DND-41 (cell line): Measurements from ENCODE around the gene GRAMD1A.

Source experiments
- EZH2 ChIP-seq: IDR thresholded peaks from 3 replicates; pipeline ENCODE4 v1.6.1; 2012; ENCODE audit warnings: borderline replicate concordance, low read depth, mild to moderate bottlenecking, moderate library complexity, low read length, inconsistent platforms; ENCODE audit not compliant: severe bottlenecking
- TF ChIP-seq, protein P1 (sequence below): IDR thresholded peaks from 2 replicates; pipeline ENCODE4 v1.5.1; 2012; ENCODE audit warnings: borderline replicate concordance, low read length, moderate library complexity, mild to moderate bottlenecking; ENCODE audit not compliant: poor library complexity, severe bottlenecking; ENCODE audit errors: extremely low read depth

DNA sequence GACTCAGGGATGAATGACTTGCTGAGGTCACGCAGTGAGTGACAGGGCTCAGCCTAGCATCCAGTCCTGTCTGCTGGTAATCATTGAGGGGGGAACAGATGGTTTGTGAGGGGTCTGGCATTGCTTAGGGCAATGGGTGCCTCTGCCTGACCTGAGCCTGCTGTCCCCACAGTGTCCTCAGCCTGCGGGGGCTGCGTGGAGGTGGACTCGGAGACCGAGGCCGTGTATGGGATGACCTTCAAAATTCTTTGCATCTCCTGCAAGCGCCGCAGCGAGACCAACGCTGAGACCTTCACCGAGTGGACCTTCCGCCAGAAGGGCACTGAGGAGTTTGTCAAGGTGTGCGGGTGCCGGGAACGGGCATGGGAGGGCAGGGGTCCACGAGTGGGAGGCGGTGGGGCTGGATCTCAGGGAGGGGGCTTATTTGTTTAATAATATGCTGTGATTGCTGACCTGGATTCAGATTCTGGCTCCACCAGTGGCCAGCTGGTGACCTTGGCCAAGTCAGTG is 32.3 kb downstream of the GRAMD1A start:
- TF ChIP-seq, protein P1, sequence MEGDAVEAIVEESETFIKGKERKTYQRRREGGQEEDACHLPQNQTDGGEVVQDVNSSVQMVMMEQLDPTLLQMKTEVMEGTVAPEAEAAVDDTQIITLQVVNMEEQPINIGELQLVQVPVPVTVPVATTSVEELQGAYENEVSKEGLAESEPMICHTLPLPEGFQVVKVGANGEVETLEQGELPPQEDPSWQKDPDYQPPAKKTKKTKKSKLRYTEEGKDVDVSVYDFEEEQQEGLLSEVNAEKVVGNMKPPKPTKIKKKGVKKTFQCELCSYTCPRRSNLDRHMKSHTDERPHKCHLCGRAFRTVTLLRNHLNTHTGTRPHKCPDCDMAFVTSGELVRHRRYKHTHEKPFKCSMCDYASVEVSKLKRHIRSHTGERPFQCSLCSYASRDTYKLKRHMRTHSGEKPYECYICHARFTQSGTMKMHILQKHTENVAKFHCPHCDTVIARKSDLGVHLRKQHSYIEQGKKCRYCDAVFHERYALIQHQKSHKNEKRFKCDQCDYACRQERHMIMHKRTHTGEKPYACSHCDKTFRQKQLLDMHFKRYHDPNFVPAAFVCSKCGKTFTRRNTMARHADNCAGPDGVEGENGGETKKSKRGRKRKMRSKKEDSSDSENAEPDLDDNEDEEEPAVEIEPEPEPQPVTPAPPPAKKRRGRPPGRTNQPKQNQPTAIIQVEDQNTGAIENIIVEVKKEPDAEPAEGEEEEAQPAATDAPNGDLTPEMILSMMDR, result no peak
- no peak for TF ChIP-seq EZH2
